Fibroblast of mammary gland (primary cell): ENCODE data around the gene TUT7.

Experiments used
- DNase-seq: peaks from one replicate; pipeline ENCODE4 v3.0.0-alpha.2; 2010; ENCODE audit warnings: low read depth
- H3K4me3 ChIP-seq: 2 replicates; pipeline ENCODE4 v1.5.1; 2011; ENCODE audit warnings: low read depth, mild to moderate bottlenecking, low read length, moderate library complexity; ENCODE audit not compliant: control insufficient read depth
- CTCF ChIP-seq: conservative IDR thresholded peaks from 2 replicates; pipeline ENCODE4 v1.5.1; 2011; ENCODE audit warnings: low read depth, low read length, inconsistent platforms; ENCODE audit not compliant: control insufficient read depth, insufficient read depth

Gene TUT7

GRCh38 chr9:86280580-86280979, 73.6 kb downstream of the TUT7 start:
- no peak for TF ChIP-seq CTCF
- no peak overlapping the region for H3K4me3 ChIP-seq
- no peak for DNase-seq

GRCh38 chr9:86279839-86280238, 74.4 kb downstream of the TUT7 start:
- TF ChIP-seq CTCF = no peak
- DNase-seq = no peak
- H3K4me3 ChIP-seq = no peak overlapping the region

GRCh38 chr9:86277072-86277471, 77.1 kb downstream of the TUT7 start:
- DNase-seq = no peak
- no peak for TF ChIP-seq CTCF
- H3K4me3 ChIP-seq = no peak overlapping the region

GRCh38 chr9:86275962-86276361, 78.2 kb downstream of the TUT7 start:
- H3K4me3 ChIP-seq = no peak overlapping the region

GRCh38 chr9:86274821-86275643, 79.2 kb downstream of the TUT7 start:
- DNase-seq = no peak

More at GRCh38 chr9:86275962-86276361, 78.2 kb downstream of the TUT7 start:
- TF ChIP-seq CTCF = peak; percentile 18
- no peak for DNase-seq

GRCh38 chr9:86272221-86272620, 82.0 kb downstream of the TUT7 start:
- no peak for DNase-seq
- TF ChIP-seq CTCF = no peak

More at GRCh38 chr9:86274821-86275643, 79.2 kb downstream of the TUT7 start:
- no peak for TF ChIP-seq CTCF
- H3K4me3 ChIP-seq = no peak overlapping the region

GRCh38 chr9:86263876-86264275, 90.3 kb downstream of the TUT7 start:
- no peak for TF ChIP-seq CTCF
- no peak for DNase-seq
- H3K4me3 ChIP-seq = no peak overlapping the region

More at GRCh38 chr9:86272221-86272620, 82.0 kb downstream of the TUT7 start:
- no peak overlapping the region for H3K4me3 ChIP-seq
